Colonic mucosa (tissue), 4 donors: Measurements from ENCODE around the gene CBLL2. TPM values are rescaled to one million over a fixed set of nuclear protein-coding genes. Genes with fewer than 3 reads are reported as not detected.

Experiments
- DNase-seq: peaks from one replicate; pipeline ENCODE4 v3.0.0-alpha.2; 2020
- H3K27ac ChIP-seq: fragments of 200-600 bp; one replicate; pipeline ENCODE4 v1.8.0; 2021
- H3K27me3 ChIP-seq: fragments of 200-600 bp; one replicate; pipeline ENCODE4 v1.8.0; 2021
- H3K36me3 ChIP-seq: fragments of 200-600 bp; one replicate; pipeline ENCODE4 v1.8.0; 2021
- H3K4me1 ChIP-seq: fragments of 200-600 bp; one replicate; pipeline ENCODE4 v1.8.0; 2021; ENCODE audit warnings: mild to moderate bottlenecking
- H3K4me3 ChIP-seq: fragments of 200-600 bp; one replicate; pipeline ENCODE4 v1.8.0; 2021
- H3K9ac ChIP-seq, 2 donors: one replicate each; pipeline ENCODE4 v1.7.0; 2013; ENCODE audit warnings: control low read depth in 2 of 2, low read depth in 2 of 2, low read length in 2 of 2
- H3K9me3 ChIP-seq: fragments of 200-600 bp; one replicate; pipeline ENCODE4 v1.8.0; 2021
- intact Hi-C: fragments of 100-400 bp; cut with DNase I; formaldehyde crosslinking; loops from one replicate; pipeline ENCODE4 v1.14.1; 2022
- total RNA-seq, 2 donors: library from RNA; stranded (reverse); fragmentation: NEBNext Ultra II Directional in 1 of 2; extraction: Animal tissue kit (Norgen Biotek cat#: 25700) in 1 of 2; gene quantifications; one replicate each; pipeline ENCODE4 v1.2.1, GENCODE V29; 2021
- TF ChIP-seq, protein P1 (sequence below): fragments of 200-600 bp; IDR thresholded peaks from one replicate; pipeline ENCODE4 v1.8.0; 2022; ENCODE audit warnings: antibody characterized with exemption, mild to moderate bottlenecking
- donor health status: healthy.
- donor health status: DM: no; HTN: no; CAD: no.
- donor health status: DM: no; HTN: no; CAD: no.

CBLL2 gene
- total RNA-seq, 2 donors from 2014 or later = not detected

DNA sequence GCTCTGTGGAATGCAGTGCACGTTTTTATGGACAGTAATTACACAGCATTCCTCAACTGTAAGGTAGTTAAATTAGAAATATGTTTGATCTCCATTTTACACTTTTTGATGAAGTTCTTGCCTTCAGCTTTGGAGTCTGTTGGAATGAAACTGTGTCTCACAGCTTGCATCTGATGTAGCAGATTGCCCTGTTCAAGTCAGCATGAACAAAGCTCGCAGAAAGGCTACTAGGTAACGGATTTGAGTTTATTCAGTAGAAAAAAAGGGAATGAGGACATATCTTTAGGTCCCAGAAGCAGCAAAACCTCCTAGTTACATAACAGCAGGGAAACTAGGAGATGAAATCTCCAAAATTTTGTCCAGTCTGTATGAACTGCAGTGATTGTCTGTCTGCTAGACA is 24.3 kb upstream of the CBLL2 start:
- no peaks in the 10 kb centered on the region for H3K36me3 ChIP-seq
- H3K27me3 ChIP-seq = no peaks in the 10 kb centered on the region
- H3K4me1 ChIP-seq = no peaks in the 10 kb centered on the region
- DNase-seq = no peak
- no peak overlapping the region for H3K9ac ChIP-seq
- H3K27ac ChIP-seq = no peak overlapping the region
- TF ChIP-seq, protein P1, sequence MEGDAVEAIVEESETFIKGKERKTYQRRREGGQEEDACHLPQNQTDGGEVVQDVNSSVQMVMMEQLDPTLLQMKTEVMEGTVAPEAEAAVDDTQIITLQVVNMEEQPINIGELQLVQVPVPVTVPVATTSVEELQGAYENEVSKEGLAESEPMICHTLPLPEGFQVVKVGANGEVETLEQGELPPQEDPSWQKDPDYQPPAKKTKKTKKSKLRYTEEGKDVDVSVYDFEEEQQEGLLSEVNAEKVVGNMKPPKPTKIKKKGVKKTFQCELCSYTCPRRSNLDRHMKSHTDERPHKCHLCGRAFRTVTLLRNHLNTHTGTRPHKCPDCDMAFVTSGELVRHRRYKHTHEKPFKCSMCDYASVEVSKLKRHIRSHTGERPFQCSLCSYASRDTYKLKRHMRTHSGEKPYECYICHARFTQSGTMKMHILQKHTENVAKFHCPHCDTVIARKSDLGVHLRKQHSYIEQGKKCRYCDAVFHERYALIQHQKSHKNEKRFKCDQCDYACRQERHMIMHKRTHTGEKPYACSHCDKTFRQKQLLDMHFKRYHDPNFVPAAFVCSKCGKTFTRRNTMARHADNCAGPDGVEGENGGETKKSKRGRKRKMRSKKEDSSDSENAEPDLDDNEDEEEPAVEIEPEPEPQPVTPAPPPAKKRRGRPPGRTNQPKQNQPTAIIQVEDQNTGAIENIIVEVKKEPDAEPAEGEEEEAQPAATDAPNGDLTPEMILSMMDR = no peak
- intact Hi-C loops = no loop called here
- H3K9me3 ChIP-seq = no peaks in the 10 kb centered on the region
- no peak overlapping the region for H3K4me3 ChIP-seq

DNA sequence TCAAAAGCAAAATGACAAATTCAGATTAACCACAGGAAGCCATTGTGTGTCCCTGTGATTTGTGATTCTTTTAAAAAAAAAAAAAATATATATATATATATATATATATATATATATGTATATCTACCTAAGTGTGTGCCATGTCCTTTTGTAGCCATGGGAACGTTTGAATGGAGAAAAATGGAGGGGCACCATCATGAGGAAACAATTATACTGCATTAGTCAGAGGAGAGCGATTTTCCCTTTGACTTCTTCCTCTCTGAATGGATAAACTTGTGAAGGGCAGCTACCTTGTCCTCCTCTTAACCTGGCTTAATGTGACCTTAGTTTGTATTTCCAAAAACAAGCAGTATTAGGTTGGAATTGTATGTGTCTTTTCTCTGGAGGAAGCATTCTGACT is 23.3 kb upstream of the CBLL2 start:
- Histone ChIP-seq H3K9me3 (no peaks in the 10 kb centered on the region), H3K27me3 (no peaks in the 10 kb centered on the region), H3K4me1 (no peaks in the 10 kb centered on the region), H3K4me3 (no peak overlapping the region), H3K36me3 (no peaks in the 10 kb centered on the region), H3K27ac (no peak overlapping the region), H3K9ac (no peak overlapping the region)
- intact Hi-C loops = no loop called here
- TF ChIP-seq, protein P1 = no peak
- no peak for DNase-seq

DNA sequence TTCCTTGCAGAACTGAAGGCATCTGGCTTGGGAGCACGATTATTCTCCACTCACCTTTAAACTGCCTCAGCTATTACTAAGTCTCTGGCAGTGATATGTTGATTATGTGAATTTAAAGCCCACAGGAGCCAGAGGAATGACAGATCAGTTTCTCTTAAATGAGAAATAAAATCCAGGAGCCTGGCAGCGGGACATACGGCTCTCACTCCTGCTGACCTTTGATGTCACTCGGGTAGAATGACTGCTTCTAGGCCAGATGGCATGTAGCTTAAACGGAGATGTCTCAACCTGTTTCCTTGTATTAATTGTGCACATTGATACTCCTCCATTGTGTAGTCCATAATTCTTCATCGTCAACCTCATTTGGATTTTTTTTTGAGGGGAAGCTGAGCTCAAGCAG is 4.0 kb upstream of the CBLL2 start:
- H3K27me3 ChIP-seq = no peaks in the 10 kb centered on the region
- intact Hi-C loops = no loop called here
- H3K36me3 ChIP-seq = no peaks in the 10 kb centered on the region
- no peak overlapping the region for H3K9ac ChIP-seq
- TF ChIP-seq, protein P1 = no peak
- no peak overlapping the region for H3K27ac ChIP-seq
- H3K9me3 ChIP-seq = no peaks in the 10 kb centered on the region
- no peaks in the 10 kb centered on the region for H3K4me1 ChIP-seq
- no peak for DNase-seq
- H3K4me3 ChIP-seq = no peak overlapping the region

DNA sequence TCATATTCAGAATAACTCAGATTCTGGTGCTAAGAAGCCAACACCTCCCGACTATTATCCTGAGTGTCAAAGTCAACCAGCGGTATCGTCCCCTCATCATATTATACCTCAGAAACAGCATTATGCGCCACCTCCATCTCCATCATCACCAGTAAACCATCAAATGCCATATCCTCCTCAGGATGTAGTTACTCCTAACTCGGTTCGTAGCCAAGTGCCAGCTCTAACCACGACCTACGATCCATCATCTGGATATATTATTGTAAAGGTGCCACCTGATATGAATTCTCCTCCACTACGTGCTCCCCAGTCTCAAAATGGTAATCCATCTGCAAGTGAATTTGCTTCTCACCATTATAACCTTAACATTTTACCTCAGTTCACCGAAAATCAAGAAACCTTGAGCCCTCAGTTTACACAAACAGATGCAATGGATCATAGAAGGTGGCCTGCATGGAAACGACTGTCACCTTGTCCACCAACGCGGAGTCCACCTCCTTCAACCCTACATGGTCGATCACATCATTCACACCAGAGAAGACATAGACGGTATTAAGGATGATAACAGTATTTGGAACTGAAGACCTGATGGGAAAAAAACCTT is 1.1 kb downstream of the CBLL2 start:
- H3K9me3 ChIP-seq = no peaks in the 10 kb centered on the region
- no peaks in the 10 kb centered on the region for H3K36me3 ChIP-seq
- no peak for DNase-seq
- intact Hi-C loops = no loop called here
- no peak overlapping the region for H3K9ac ChIP-seq
- no peak overlapping the region for H3K4me3 ChIP-seq
- no peaks in the 10 kb centered on the region for H3K4me1 ChIP-seq
- no peak overlapping the region for H3K27ac ChIP-seq
- H3K27me3 ChIP-seq = no peaks in the 10 kb centered on the region
- TF ChIP-seq, protein P1 = no peak

GRCh38 chrX:22276781-22277180 is 4.1 kb downstream of the CBLL2 start:
- no peaks in the 10 kb centered on the region for H3K4me1 ChIP-seq
- intact Hi-C loops = no loop called here
- TF ChIP-seq, protein P1 = no peak
- H3K27me3 ChIP-seq = no peaks in the 10 kb centered on the region
- DNase-seq = no peak
- H3K9ac ChIP-seq = no peak overlapping the region
- H3K4me3 ChIP-seq = no peak overlapping the region
- no peaks in the 10 kb centered on the region for H3K36me3 ChIP-seq
- no peak overlapping the region for H3K27ac ChIP-seq
- no peaks in the 10 kb centered on the region for H3K9me3 ChIP-seq
